Activated CD4-positive, CD25-positive, alpha-beta regulatory T cell treated with anti-CD3 and anti-CD28 coated beads, Interleukin-2, amount 50 U/mL, for 72 hours (primary cell): Measurements from ENCODE around the gene BCL6B.
"Not testable (repeated sequence)": the region's sequence is repeated elsewhere in the genome, so short reads cannot be mapped to it uniquely, and the experiment has no call there.

Experiments used
- DNase-seq: peaks from one replicate; pipeline ENCODE4 v3.0.0; 2021

The BCL6B gene, protein sequence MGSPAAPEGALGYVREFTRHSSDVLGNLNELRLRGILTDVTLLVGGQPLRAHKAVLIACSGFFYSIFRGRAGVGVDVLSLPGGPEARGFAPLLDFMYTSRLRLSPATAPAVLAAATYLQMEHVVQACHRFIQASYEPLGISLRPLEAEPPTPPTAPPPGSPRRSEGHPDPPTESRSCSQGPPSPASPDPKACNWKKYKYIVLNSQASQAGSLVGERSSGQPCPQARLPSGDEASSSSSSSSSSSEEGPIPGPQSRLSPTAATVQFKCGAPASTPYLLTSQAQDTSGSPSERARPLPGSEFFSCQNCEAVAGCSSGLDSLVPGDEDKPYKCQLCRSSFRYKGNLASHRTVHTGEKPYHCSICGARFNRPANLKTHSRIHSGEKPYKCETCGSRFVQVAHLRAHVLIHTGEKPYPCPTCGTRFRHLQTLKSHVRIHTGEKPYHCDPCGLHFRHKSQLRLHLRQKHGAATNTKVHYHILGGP

DNA sequence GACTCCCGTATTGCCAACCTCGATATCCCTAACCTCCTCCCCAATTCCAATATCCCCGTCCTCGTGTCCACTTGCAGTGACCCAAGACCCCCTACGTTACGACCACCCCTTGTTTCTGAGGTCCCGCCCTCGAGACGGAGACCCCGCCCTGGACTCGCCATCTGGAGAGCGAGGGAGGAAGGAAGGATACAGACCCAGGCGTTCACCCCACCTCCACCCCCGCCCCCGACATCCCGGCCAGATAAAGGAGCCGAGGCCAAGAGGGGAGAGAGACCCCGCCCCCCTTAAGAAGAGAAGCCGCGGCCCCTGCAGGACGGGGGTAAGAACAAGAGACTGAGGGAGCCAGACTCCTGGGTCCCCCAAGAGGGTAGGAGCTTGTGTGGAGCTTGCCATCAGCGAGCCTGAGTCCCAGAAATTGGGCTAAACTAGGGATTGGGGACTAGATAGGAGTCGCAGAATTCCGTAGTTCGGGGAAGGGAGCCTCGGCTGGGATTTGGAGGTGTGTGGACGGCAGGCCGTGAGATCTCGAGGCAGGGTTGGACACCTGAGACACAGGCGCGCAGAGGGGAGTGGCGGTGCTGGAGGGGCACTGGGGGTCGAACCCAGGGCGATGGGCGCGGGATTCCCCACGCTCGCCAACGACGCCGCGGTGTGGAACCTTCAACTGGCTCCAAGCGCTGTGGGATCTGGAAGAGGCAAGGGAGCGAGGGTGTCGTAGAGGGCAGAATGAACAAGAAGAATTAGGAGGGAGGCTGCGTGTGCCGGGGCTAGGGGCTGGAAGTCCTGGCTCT lies at the start of gene BCL6B:
Gene BCL6B, plus strand, starts transcription at position 270 of the 791 bp plus-strand sequence. CDS start 622 bp downstream, outside the sequence.
- DNase-seq: no peak

DNA sequence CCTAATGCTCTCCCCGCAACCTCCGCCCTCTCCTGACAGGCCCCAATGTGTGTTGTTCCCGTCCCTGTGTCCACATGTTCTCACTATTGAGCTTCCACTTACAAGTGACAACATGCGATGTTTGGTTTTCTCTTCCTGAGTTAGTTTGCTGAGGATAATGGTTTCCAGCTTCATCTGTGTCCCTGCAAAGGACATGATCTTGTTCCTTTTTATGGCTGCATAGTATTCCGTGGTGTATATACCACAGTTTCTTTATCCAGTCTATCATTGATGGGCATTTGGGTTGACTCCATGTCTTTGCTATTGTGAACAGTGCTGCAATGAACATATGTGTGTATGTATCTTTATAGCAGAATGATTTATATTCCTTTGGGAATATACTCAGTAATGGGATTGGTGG lies 43.4 kb upstream of the BCL6B start:
- DNase-seq: not testable (repeated sequence)

DNA sequence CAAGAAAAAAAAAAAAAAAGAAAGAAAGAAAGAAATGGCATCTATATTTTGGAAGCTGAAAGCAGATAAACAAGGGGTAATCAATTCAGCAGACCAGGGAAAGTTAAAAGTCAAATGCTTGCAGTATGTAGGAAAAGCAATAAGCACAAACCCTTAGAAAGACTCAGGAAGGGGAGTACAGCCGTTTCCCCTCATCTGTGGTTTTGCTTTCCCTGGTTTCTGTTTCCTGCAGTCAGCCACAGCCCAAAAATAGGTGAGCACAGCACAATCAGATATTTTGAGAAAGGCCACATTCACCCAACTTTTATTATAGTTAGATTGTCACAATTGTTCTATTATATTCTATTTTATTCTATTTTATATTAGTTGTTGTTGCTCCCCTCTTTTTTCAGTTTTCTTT lies 41.4 kb upstream of the BCL6B start:
- no peak for DNase-seq

- DNase-seq: no peak
These were observed 37.6 kb upstream of the BCL6B start for GRCh38 chr17:6985266-6985665.

- no peak for DNase-seq
These were observed 36.2 kb upstream of the BCL6B start for GRCh38 chr17:6986676-6987075.

DNA sequence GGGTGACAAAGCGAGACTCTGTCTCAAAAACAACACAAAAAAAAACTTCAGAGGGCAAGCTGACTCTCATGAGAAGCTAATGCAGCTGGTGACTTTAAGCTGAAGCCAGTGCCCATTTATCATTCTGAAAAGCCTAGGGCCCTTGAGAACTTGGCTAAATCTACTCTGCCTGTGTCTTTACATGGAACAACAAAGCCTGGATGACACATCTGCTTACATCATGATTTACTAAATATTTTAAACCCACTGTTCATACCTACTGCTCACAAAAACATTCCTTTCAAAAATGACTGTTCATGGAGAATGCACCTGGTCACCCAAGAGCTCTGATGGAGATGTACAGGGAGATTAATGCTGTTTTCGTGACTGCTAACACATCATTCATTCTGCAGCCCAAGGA lies 33.1 kb upstream of the BCL6B start:
- DNase-seq: no peak

DNA sequence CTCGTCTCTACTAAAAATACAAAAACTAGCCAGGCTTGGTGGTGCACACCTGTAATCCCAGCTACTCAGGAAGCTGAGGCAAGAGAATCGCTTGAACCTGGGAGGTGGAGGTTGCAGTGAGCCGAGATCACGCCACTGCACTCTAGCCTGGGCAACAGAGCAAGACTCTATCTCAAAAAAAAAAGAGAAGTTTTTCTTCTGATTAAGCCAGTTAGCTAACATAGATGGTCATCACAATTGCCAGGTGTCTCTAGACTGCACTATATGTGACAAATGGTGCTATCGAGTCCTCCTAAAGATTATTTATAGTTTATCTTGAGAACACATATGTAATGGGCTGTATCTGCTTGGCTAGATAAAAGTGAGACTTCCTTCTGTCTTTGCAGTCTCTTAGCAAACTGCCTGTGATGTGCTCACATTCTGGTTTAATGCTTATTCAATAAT lies 29.2 kb upstream of the BCL6B start:
- DNase-seq: not testable (repeated sequence)

DNA sequence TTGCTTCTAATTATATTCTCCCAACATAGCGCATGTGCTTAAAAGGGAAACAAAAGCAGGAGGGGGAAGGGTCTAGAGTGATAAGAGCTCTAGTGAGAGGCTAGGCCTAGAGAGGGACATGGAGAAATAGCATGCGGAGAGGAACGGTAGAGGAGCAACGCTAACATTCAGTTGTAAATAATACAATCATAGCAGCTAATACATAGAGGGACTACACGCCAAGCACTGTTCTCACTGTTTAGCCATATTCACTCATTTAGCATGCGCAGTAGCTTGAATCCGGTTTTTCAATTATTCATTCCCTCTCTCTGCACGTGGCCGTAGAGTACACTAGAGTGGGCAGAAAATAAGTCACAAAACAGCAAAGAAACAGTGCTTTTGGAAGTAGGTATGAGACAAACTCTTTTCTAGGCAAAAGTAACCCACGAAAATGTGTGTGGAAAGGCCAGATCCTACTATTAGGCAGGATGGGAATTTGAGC lies 28.7 kb upstream of the BCL6B start:
- no peak for DNase-seq

DNA sequence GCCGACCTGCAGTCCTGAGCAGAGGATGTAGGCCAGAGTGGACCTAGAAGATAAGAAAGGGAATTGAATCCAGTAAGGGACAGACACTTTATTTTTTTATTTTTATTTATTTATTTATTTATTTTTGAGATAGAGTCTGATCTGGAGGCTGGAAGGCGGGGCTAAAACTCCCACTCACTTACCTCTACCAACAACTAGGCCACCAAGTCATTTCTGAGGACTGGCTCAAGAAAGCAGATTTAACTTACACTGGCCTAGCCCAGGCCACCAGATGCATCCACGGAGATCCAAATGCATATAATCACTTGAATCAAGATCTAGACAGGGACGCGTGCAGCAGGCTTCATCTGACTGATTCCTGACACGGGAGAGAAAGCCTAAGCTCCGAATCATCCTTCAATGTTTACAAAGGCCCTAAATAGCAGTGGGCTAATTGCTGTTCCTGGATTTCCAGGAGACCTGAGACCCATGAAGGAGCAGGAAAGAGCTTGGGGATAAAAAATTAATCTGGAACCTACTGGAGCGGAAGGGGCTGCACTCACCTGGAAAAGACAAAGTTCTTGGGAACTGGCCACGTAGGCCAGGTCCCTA lies 28.1 kb upstream of the BCL6B start:
- no peak for DNase-seq

DNA sequence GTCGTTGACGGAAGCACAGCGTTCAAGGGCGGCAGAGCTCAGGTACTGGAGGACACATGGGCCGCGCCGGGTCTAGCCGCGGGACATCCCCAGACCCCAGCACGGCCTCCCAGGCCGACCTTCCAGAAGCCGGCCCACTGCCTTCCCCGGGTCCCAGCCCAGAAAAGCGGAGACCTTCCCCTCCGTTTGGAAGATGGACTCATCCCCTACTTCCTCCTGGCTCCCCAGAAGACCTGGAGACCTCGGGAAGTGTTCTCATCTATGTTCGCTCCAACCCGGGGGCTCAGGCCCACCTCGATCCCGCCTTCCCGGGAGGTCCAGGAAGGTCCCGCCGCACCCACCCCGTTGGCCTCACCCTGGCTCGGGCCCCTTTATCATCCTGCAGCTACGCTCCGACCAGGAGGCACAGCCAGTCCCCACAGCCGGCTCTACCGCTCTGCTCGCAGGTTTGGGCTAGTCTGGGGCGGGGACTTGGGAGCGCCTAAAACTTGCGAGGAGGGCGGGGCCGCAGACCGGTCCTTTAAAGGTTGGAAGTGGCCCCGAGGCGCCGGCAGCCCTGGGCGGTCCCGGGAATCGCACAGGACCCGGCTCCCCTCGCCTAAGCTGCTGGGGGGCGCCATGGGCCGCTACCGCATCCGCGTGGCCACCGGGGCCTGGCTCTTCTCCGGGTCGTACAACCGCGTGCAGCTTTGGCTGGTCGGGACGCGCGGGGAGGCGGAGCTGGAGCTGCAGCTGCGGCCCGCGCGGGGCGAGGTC lies 27.2 kb upstream of the BCL6B start, which contains the start of gene ALOX12:
Gene ALOX12, plus strand, starts transcription at position 550 of the 756 bp plus-strand sequence. Its CDS starts 69 bp downstream, at position 619.
- DNase-seq: no peak

DNA sequence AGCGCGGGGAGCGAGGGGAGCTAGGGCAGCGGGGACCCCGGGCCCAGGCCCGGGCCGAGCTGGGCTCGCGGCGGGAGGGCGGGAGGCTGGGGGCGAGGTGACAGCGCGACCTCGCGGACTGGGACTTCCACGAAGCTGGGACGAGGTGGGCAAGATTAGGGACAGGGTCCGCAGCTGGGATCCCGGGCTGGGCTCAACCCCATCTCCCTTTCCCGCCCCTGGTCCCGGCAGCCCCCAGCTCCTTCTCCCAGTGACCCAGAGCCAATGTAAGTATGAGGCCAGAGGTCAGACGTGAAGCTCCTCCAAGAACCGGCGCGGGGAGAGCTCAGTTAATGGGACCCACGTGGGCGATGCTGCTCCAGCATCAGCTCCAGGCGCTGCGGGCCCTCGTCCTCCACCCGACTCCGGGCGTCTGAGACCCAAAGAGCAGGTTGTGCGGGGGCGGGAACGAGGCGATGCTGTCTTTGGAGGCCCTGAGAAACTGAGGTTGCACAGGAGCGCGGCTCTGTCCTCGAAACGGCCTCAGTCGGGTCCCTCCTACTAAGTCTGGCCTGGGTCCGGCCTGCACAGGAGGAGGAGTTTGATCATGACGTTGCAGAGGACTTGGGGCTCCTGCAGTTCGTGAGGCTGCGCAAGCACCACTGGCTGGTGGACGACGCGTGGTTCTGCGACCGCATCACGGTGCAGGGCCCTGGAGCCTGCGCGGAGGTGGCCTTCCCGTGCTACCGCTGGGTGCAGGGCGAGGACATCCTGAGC lies 26.4 kb upstream of the BCL6B start:
- no peak for DNase-seq

DNA sequence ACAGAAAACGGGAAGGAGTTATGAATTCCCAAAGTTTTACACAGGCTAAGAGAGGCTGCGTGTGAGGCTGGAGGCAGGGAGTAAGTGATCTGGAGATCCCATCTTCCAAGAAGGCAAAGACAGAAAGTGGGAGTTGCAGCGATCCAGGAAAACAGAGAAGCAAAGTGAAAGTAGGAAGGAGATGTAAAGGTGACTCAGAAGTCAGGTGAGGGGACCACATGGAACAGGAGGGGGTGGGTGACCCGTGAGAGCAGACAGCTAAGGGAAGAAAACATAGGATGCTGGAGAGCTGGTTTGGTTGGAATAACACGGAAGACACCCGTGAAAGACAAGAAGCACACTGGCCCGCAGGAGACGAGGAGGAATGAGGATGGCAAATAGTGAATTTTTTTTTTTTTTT lies 25.7 kb upstream of the BCL6B start:
- DNase-seq: no peak

DNA sequence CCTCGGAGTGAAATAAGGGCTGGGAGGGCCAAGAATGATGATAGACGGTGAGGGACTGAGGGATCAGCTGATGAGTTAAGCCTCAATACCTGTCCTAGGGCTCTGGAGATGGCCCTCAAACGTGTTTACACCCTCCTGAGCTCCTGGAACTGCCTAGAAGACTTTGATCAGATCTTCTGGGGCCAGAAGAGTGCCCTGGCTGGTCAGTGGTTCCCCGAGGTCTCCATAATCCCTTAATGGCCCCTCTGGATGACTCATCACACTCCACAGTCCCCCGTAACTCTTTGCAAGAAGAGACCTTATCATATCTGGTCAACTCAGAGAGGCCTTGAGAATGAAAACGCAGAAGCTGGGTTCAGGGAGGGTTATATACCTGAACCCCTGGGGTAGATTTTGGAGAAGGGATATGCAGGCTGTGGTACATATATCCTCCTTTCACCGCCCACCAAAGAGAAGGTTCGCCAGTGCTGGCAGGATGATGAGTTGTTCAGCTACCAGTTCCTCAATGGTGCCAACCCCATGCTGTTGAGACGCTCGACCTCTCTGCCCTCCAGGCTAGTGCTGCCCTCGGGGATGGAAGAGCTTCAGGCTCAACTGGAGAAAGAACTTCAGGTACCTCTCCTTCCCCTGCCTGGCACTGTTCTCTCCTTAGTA lies 23.9 kb upstream of the BCL6B start:
- DNase-seq: no peak

DNA sequence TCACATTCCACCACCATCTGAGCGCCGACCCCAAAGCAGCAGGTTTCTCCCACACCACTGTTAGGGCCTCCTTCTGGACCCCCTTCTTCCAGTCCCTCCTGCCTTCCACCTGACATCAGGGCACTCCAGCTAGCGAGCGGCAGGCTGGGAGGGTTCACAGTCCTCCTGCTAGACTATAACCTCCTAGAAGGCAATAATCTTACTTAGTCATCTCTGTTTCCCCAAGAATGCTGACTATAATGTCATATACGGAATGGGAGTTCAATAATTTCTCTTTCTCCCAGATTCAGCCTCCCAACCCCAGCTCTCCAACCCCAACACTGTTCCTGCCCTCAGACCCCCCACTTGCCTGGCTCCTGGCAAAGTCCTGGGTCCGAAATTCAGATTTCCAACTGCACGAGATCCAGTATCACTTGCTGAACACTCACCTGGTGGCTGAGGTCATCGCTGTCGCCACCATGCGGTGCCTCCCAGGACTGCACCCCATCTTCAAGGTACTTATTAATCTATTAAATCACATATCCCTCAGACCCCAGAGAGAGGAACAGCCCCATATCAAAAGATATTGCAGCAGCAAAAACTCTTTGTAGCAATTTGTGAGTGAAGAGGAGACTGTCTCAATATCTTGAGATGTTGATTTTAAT lies 21.4 kb upstream of the BCL6B start:
- DNase-seq: peak; percentile 53

GRCh38 chr17:7002288-7003047 lies 20.4 kb upstream of the BCL6B start:
- no peak for DNase-seq

DNA sequence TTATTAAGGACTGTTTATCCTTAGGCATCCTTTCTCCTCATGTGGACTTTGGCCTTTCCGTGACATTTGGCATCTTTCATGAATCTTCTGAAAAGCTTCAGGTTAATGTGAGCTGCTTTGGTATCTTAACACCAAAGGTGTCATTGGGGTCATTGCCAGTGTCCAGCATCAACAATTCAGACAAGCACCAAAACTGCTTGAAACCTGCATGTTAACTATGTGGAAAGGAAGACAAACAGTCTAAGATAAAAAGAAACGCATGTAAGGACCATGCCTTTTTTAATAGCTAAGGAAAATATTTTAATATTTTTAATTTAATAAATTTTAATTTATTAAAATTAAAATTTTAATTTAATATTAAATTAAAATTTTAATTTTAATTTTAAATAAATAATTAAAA lies 19.1 kb upstream of the BCL6B start:
- DNase-seq: no peak

DNA sequence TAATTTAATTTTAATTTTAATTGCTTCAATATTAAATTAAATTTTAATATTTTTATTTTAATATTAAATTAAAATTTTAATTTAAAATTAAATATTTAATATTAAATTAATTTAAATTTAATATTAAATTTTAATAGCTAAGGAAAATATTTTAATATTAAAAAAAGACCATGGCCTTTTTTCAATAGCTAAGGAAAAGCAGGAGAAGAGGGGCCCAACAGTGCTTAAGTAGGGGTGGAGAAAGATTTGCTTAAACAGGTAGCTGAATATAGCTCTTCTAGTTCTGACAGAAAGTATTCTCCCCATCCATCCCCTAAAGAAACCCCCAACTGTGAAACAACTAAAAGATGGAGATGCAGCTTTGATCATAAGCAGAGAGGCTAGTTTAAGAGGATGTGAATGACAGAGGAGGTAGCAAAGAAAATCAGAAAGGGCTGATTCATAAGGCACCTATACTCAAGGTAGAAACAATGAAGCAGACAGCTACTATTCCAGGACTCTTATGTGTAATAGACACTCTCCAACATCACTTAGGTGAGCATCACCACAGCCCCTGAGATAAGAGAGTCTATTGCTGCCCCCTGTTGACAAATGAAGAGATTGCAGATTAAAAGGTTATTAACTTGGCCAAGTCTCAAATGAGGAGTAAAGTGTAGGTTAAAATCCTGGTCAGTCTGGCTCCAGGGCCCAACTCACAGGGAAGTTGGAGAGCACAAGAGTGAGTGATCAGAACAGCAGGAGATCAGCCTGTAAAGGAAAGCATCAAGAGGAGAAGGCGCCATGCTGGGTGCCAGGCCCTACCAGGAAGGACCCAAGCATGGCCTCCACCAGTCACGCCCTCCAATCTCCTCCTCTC lies 18.2 kb upstream of the BCL6B start:
- no peak for DNase-seq

- no peak for DNase-seq
These were observed 17.1 kb upstream of the BCL6B start for GRCh38 chr17:7005716-7006115.

GRCh38 chr17:7007143-7007542 lies 15.7 kb upstream of the BCL6B start:
- DNase-seq: no peak
